CD14-positive monocyte (primary cell): ENCODE measurements around the gene GNA12. TPM values are rescaled to one million over a fixed set of nuclear protein-coding genes. Genes with fewer than 3 reads are reported as not detected.
A peak's percentile ranks its signal among the peaks of the same experiment; 100 is the strongest.

Experiments used
- DNase-seq, 3 donors: peaks; one replicate each; pipeline ENCODE4 v3.0.0-alpha.2; 2011 to 2022
- H2AFZ ChIP-seq: 2 replicates; pipeline ENCODE4 v1.6.0; 2012; ENCODE audit warnings: mild to moderate bottlenecking, low read depth, low read length, inconsistent platforms; ENCODE audit not compliant: insufficient read depth, poor library complexity, severe bottlenecking
- H3K27ac ChIP-seq, 2 donors: 1 replicate in 1 of 2; 2 replicates in 1 of 2; pipeline ENCODE4 v1.5.1; 2012 to 2013; ENCODE audit warnings: low read length in 2 of 2, control low read depth in 1 of 2, inconsistent platforms in 1 of 2, low read depth in 1 of 2, mild to moderate bottlenecking in 1 of 2
- H3K27me3 ChIP-seq, 2 donors: one replicate each; pipeline versions ENCODE4 v1.6.0 to v1.6.1; 2011 to 2013; ENCODE audit warnings: low read length in 2 of 2; ENCODE audit not compliant: control insufficient read depth in 2 of 2, insufficient read depth in 2 of 2
- H3K36me3 ChIP-seq, 2 donors: replicated peaks in 1 of 2; 1 replicate in 1 of 2; 2 replicates in 1 of 2; pipeline versions ENCODE4 v1.5.1 to v1.6.1; 2012 to 2013; ENCODE audit warnings: low read length in 2 of 2, control low read depth in 1 of 2, inconsistent platforms in 1 of 2, mild to moderate bottlenecking in 1 of 2; ENCODE audit not compliant: insufficient read depth in 2 of 2, control insufficient read depth in 1 of 2
- H3K4me1 ChIP-seq, 2 donors: 1 replicate in 1 of 2; 2 replicates in 1 of 2; pipeline versions ENCODE4 v1.5.1 to v1.6.1; 2012 to 2013; ENCODE audit warnings: low read length in 2 of 2, control low read depth in 1 of 2, inconsistent platforms in 1 of 2, mild to moderate bottlenecking in 1 of 2, moderate library complexity in 1 of 2; ENCODE audit not compliant: insufficient read depth in 2 of 2, control insufficient read depth in 1 of 2
- H3K4me2 ChIP-seq: replicated peaks from 2 replicates; pipeline ENCODE3; 2012; ENCODE audit warnings: low read length, moderate library complexity, mild to moderate bottlenecking; ENCODE audit not compliant: poor library complexity, severe bottlenecking; ENCODE audit errors: extremely low read depth
- H3K4me3 ChIP-seq, 3 experiments: fragments of 200-600 bp in 1 of 3; sonication (generic) in 1 of 3; replicated peaks in 1 of 3; 1 replicate in 2 of 3; 2 replicates in 1 of 3; pipeline ENCODE4 v1.5.1; 2011 to 2013; ENCODE audit warnings: low read length in 3 of 3, mild to moderate bottlenecking in 3 of 3, control low read depth in 2 of 3, low read depth in 2 of 3, inconsistent platforms in 1 of 3, moderate library complexity in 1 of 3
- H3K79me2 ChIP-seq: 2 replicates; pipeline ENCODE4 v1.6.0; 2012; ENCODE audit warnings: mild to moderate bottlenecking, control low read depth, inconsistent platforms, low read length, moderate library complexity; ENCODE audit not compliant: insufficient read depth
- H3K9ac ChIP-seq: 2 replicates; pipeline ENCODE4 v1.6.0; 2017; ENCODE audit warnings: low read length, mild to moderate bottlenecking; ENCODE audit not compliant: insufficient read depth, poor library complexity, severe bottlenecking
- H3K9me3 ChIP-seq, 2 donors: replicated peaks in 1 of 2; 1 replicate in 1 of 2; 2 replicates in 1 of 2; pipeline versions ENCODE4 v1.5.1 to v1.6.1; 2012 to 2013; ENCODE audit warnings: low read length in 2 of 2, control low read depth in 1 of 2; ENCODE audit not compliant: control insufficient read depth in 1 of 2, insufficient read depth in 1 of 2
- H4K20me1 ChIP-seq: 2 replicates; pipeline ENCODE4 v1.6.0; 2012; ENCODE audit warnings: mild to moderate bottlenecking, low read length, control low read depth, moderate library complexity; ENCODE audit not compliant: insufficient read depth
- H3K27ac Mint-ChIP-seq, 7 donors: one replicate each; pipeline ENCODE4 v1.8.0; 2020; ENCODE audit warnings: mild to moderate bottlenecking in 7 of 7, mixed read lengths in 7 of 7, moderate library complexity in 6 of 7, inconsistent platforms in 2 of 7
- H3K27me3 Mint-ChIP-seq, 3 donors: one replicate each; pipeline ENCODE4 v1.8.0; 2021 to 2022; ENCODE audit warnings: low read depth in 3 of 3, mild to moderate bottlenecking in 3 of 3, mixed read lengths in 3 of 3, moderate library complexity in 3 of 3, inconsistent platforms in 1 of 3
- H3K36me3 Mint-ChIP-seq, 2 donors: one replicate each; pipeline ENCODE4 v1.8.0; 2020; ENCODE audit warnings: mixed read lengths in 2 of 2, inconsistent platforms in 1 of 2, mild to moderate bottlenecking in 1 of 2
- H3K4me1 Mint-ChIP-seq: one replicate; pipeline ENCODE4 v1.8.0; 2020; ENCODE audit warnings: mild to moderate bottlenecking, mixed read lengths
- H3K4me3 Mint-ChIP-seq, 2 donors: one replicate each; pipeline ENCODE4 v1.8.0; 2020; ENCODE audit warnings: mild to moderate bottlenecking in 2 of 2, mixed read lengths in 2 of 2, moderate library complexity in 1 of 2
- H3K9me3 Mint-ChIP-seq, 7 donors: one replicate each; pipeline ENCODE4 v1.8.0; 2020 to 2022; ENCODE audit warnings: mixed read lengths in 7 of 7, mild to moderate bottlenecking in 6 of 7, moderate library complexity in 6 of 7, inconsistent platforms in 2 of 7
- CTCF ChIP-seq: fragments of 200-600 bp; IDR thresholded peaks from one replicate; pipeline ENCODE4 v1.8.0; 2022; ENCODE audit warnings: antibody characterized with exemption, mild to moderate bottlenecking
- WGBS: methylation state at CpG from one replicate; pipeline ENCODE4 v1.1.5; 2013; ENCODE audit warnings: missing lambda C conversion rate; ENCODE audit not compliant: insufficient coverage; 5-methylcytosine and 5-hydroxymethylcytosine counted together
- intact Hi-C, 2 donors: fragments of 100-400 bp; cut with micrococcal nuclease; formaldehyde crosslinking; loops; one replicate each; pipeline versions ENCODE4 v1.15.0 to v1.15.1; 2023
- polyA plus RNA-seq, 3 donors: library from polyadenylated mRNA; depleted of rRNA in 1 of 3; unstranded in 2 of 3; stranded (reverse) in 1 of 3; fragments of 300-500 nt in 2 of 3; fragments of >200 nt in 1 of 3; fragmentation: Illumina TruSeq in 2 of 3; gene quantifications; 1 replicate in 2 of 3; 2 replicates in 1 of 3; pipeline ENCODE4 v1.2.3, GENCODE V29; 2012 to 2021

Gene GNA12
- polyA plus RNA-seq, 3 donors, result 3.4 to 25.9 (median 10.6) TPM

- H3K4me3 Mint-ChIP-seq, result no peak overlapping the region
These were observed 136.1 kb downstream of the GNA12 start for GRCh38 chr7:2708041-2708440.

GRCh38 chr7:2707481-2707880, 136.6 kb downstream of the GNA12 start:
- Histone ChIP-seq H2AFZ (no peak overlapping the region), H3K9ac (no peak overlapping the region), H3K4me1 (peaks cover 18 to 20% of the 10 kb centered on the region in 2 donors), H3K27ac (no peak overlapping the region), H3K4me2 (no peak overlapping the region), H4K20me1 (no peaks in the 10 kb centered on the region), H3K79me2 (no peaks in the 10 kb centered on the region), H3K27me3 (peaks cover 0 to 6% of the 10 kb centered on the region in 2 donors), H3K36me3 (no peaks in the 10 kb centered on the region), H3K4me3 (no peak overlapping the region), H3K9me3 (no peaks in the 10 kb centered on the region)
- DNase-seq, result no peak
- peaks cover 11 to 37% (median 19%) of the 10 kb centered on the region in 3 donors for H3K27me3 Mint-ChIP-seq
- TF ChIP-seq CTCF, result no peak
- peaks cover 0 to 2% of the 10 kb centered on the region in 2 donors for H3K36me3 Mint-ChIP-seq
- intact Hi-C loops, result loop anchor here in 1 of 2 donors (5.0 kb wide), 1 partner anchor 35 kb away; no protein-coding TSS in a partner anchor
- H3K27ac Mint-ChIP-seq, result peak overlapping the region in 1 of 7 donors; percentile 40
- 97% methylated on average over 7 of the region's 8 CpGs for WGBS
- H3K9me3 Mint-ChIP-seq, result peaks cover 0 to 4% (median 1%) of the 10 kb centered on the region in 7 donors
- H3K4me1 Mint-ChIP-seq, result peaks cover 15% of the 10 kb centered on the region
- H3K4me3 Mint-ChIP-seq, result no peak overlapping the region

More at GRCh38 chr7:2708041-2708440, 136.1 kb downstream of the GNA12 start:
- no peak overlapping the region for H3K9ac ChIP-seq
- H3K4me2 ChIP-seq, result no peak overlapping the region
- H3K9me3 ChIP-seq, result no peaks in the 10 kb centered on the region
- H3K36me3 ChIP-seq, result no peaks in the 10 kb centered on the region
- H2AFZ ChIP-seq, result no peak overlapping the region
- H3K4me1 ChIP-seq, result peaks cover 18 to 20% of the 10 kb centered on the region in 2 donors
- no peak for TF ChIP-seq CTCF
- no peak overlapping the region for H3K27ac ChIP-seq
- Mint-ChIP-seq H3K27ac (no peak overlapping the region), H3K4me1 (peaks cover 17% of the 10 kb centered on the region), H3K9me3 (peaks cover 0 to 4% (median 1%) of the 10 kb centered on the region in 7 donors), H3K36me3 (peaks cover 0 to 2% of the 10 kb centered on the region in 2 donors), H3K27me3 (peaks cover 11 to 40% (median 18%) of the 10 kb centered on the region in 3 donors)
- intact Hi-C loops, result loop anchor here (2.0 to 5.0 kb wide), 2 partner anchors 36 to 37 kb away; no protein-coding TSS in a partner anchor
- no peak for DNase-seq
- no peak overlapping the region for H3K4me3 ChIP-seq
- 96% methylated on average over 10 of the region's 10 CpGs for WGBS
- H3K27me3 ChIP-seq, result peaks cover 0 to 6% of the 10 kb centered on the region in 2 donors
- H3K79me2 ChIP-seq, result no peaks in the 10 kb centered on the region
- no peaks in the 10 kb centered on the region for H4K20me1 ChIP-seq
